Right lobe of liver (tissue), 4 donors: Measurements from ENCODE around the gene ADARB2.

ENCODE experiments used
- POLR2A ChIP-seq: fragments of 450-650 bp; IDR thresholded peaks from one replicate; pipeline ENCODE4 v1.6.1; 2017; ENCODE audit warnings: antibody characterized with exemption, mild to moderate bottlenecking
- TF ChIP-seq, protein P1 (sequence below), 4 donors: fragments of 200-600 bp in 3 of 4; fragments of 450-650 bp in 1 of 4; IDR thresholded peaks; one replicate each; pipeline versions ENCODE4 v1.5.1 to v1.8.0; 2016 to 2022; ENCODE audit warnings: antibody characterized with exemption in 4 of 4, mild to moderate bottlenecking in 2 of 4
- donor health status: DM: no; HTN: no; CAD: no.
- donor health status: DM: no; HTN: no; CAD: no.
- donor health status: DM: no; HTN: yes; CAD: no.

DNA sequence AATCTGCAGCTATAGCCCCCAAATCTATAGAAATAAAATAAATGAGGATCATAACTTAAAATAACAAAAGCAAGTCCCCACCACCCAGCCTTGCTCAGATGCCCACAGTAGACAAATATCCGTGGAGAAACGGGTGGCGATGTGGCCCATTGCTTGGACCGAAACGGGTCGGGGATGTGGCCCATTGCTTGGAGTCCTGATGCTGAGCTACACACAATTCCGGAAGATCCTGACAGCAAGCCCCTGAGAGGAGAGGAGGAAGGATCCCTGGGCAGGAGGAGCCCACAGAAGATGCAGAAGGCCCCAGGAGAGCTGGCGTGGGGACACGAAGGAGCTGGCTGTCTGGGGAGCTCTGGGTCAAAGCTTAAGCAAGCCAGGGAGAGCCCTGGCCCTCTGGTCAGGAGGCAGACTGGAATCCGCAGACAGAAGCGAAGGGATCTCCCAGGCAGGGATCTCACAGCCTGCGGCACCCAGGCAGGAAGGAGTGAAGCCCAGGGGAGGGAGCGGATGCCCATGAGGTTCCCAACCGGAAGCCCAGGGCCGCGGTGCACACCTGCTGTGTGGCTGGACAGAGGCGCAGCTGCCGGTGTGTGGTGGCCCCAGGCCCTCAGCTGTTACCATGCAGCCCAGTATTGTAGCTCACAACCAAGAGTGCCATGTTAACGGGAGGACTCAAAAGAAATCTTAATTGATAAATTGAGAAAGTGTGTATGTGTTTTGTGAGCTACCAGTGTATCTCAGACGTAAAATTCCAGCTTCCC is 138.8 kb downstream of the ADARB2 start:
- TF ChIP-seq, protein P1, sequence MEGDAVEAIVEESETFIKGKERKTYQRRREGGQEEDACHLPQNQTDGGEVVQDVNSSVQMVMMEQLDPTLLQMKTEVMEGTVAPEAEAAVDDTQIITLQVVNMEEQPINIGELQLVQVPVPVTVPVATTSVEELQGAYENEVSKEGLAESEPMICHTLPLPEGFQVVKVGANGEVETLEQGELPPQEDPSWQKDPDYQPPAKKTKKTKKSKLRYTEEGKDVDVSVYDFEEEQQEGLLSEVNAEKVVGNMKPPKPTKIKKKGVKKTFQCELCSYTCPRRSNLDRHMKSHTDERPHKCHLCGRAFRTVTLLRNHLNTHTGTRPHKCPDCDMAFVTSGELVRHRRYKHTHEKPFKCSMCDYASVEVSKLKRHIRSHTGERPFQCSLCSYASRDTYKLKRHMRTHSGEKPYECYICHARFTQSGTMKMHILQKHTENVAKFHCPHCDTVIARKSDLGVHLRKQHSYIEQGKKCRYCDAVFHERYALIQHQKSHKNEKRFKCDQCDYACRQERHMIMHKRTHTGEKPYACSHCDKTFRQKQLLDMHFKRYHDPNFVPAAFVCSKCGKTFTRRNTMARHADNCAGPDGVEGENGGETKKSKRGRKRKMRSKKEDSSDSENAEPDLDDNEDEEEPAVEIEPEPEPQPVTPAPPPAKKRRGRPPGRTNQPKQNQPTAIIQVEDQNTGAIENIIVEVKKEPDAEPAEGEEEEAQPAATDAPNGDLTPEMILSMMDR (IDR thresholded peaks at IDR 0.05) = no peak
- no peak for TF ChIP-seq POLR2A
